ENCODE results near the gene FHAD1.
"Not testable (repeated sequence)": the region's sequence is repeated elsewhere in the genome, so short reads cannot be mapped to it uniquely, and the experiment has no call there.

FHAD1 gene

GRCh38 chr1:15299806-15300205 lies 52.8 kb downstream of the FHAD1 start:
- in situ Hi-C loops (cut with MboI; ENCODE audit: low sequenced_read_pairs) = no loop called here

DNA sequence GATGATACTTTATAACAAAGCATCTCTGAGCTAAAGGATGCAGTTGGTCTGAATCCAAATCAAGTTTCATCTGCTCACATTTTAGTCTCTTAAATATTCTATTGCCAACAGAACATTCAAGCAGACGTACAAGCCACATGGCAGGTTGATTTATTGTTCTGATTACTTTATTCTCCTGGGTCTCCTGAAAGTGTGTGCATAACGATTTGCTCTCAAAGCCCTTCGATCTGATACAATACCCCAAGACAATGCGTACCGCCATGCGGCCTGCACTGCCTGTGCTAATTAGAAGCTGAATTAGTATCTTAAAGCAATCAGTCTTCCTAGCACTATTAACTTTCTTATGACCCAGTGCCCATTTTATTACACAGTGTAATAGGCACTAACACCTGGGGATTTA lies 56.9 kb downstream of the FHAD1 start:
- in situ Hi-C loops (cut with MboI; ENCODE audit: low sequenced_read_pairs) = no loop called here

- in situ Hi-C loops (cut with MboI; ENCODE audit: low sequenced_read_pairs) = no loop called here
Measured at GRCh38 chr1:15304708-15305467, 57.9 kb downstream of the FHAD1 start.

DNA sequence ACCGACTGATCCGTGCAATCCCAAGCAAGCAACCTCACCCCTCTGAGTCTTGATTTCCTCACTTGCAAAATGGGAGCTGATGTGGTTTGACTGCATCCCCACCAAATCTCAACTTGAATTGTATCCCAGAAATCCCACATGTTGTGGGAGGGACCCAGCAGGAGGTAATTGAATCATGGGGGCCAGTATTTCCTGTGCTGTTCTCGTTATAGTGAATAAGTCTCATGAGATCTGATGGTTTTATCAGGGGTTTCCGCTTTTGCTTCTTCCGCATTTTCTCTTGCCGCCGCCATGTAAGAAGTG lies 58.4 kb downstream of the FHAD1 start:
- in situ Hi-C loops (cut with MboI; ENCODE audit: low sequenced_read_pairs) = no loop called here

- in situ Hi-C loops (cut with MboI; ENCODE audit: low sequenced_read_pairs) = not testable (repeated sequence)
Measured at GRCh38 chr1:15306352-15306751, 59.3 kb downstream of the FHAD1 start.

GRCh38 chr1:15308135-15308534 lies 61.1 kb downstream of the FHAD1 start:
- in situ Hi-C loops (cut with MboI; ENCODE audit: low sequenced_read_pairs) = no loop called here

DNA sequence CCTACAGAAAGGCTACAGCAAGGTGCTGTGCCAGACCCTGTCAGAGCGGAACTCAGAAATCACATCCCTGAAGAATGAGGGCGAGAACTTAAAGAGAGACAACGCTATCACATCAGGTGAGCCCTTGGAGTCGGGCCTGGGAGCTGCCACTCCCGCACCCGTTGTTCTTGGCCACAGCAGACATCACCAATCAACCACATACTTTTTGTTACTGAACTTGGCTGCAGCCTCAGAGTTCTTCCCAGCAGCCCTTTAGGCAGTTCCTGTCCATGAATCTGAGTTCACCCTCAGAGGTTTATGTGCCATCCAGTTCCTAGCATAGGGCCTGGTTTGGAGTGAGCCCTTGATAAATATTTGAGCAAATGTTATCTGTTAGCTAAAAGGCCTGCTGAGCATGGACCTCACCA lies 61.6 kb downstream of the FHAD1 start:
- in situ Hi-C loops (cut with MboI; ENCODE audit: low sequenced_read_pairs) = no loop called here

DNA sequence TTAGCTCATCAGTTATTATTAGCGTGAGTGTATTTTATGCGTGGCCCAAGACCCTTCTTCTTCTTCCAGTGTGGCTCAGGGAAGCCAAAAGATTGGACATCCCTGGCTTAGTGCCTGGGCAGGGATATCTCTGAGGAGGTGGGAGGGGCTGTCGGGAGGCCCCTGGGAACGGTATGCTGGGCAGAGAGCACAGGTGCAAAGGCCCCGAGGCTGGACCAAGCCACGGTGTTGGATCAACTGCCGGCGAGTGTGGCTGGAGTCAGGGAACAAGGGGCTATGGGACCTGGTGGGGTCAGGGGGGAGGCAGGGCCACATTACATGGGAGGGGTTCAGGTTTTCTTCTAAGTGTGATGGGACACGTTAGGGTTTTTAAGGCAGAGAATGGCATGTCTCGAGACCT lies 62.7 kb downstream of the FHAD1 start:
- in situ Hi-C loops (cut with MboI; ENCODE audit: low sequenced_read_pairs) = no loop called here

DNA sequence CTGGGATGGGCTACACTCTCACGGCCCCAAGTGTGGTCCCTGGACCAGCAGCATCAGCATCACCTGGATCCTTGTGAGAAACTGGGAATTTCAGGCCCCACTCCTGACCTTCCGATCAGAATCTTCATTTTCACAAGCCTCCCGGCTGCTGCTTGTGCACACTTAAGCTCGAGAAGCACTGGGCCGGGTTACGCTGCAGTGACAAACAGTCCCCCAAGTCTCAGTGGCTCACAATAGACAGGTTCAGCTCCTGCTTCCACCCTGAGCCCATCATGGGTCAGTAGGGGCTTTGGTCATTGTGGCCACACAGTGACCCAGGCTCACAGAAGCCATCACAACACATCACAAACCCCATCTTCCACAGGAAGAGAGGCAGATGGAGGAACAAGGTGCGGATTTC lies 63.5 kb downstream of the FHAD1 start:
- in situ Hi-C loops (cut with MboI; ENCODE audit: low sequenced_read_pairs) = no loop called here

- in situ Hi-C loops (cut with MboI; ENCODE audit: low sequenced_read_pairs) = no loop called here
Measured at GRCh38 chr1:15311122-15311822, 64.2 kb downstream of the FHAD1 start.

DNA sequence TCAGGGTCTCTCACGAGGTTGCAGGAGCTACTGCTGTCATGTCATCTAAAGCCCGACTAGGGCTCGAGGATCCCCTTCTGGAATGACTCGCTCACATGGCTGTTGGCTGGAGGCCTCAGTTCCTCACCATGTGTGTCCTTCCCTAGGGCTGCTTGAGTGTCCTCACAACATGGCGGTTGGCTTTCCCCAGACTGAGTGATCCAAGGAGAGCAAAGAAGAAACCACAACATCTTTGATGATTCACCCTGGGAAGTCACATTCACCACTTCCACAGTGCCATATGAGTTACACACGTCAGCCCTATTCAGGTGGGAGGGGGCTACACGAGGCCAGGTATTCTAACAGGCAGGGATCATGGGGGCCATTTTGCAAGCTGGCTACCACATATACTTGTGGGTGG lies 64.9 kb downstream of the FHAD1 start:
- in situ Hi-C loops (cut with MboI; ENCODE audit: low sequenced_read_pairs) = no loop called here

- in situ Hi-C loops (cut with MboI; ENCODE audit: low sequenced_read_pairs) = no loop called here
Measured at GRCh38 chr1:15312626-15313411, 65.8 kb downstream of the FHAD1 start.

DNA sequence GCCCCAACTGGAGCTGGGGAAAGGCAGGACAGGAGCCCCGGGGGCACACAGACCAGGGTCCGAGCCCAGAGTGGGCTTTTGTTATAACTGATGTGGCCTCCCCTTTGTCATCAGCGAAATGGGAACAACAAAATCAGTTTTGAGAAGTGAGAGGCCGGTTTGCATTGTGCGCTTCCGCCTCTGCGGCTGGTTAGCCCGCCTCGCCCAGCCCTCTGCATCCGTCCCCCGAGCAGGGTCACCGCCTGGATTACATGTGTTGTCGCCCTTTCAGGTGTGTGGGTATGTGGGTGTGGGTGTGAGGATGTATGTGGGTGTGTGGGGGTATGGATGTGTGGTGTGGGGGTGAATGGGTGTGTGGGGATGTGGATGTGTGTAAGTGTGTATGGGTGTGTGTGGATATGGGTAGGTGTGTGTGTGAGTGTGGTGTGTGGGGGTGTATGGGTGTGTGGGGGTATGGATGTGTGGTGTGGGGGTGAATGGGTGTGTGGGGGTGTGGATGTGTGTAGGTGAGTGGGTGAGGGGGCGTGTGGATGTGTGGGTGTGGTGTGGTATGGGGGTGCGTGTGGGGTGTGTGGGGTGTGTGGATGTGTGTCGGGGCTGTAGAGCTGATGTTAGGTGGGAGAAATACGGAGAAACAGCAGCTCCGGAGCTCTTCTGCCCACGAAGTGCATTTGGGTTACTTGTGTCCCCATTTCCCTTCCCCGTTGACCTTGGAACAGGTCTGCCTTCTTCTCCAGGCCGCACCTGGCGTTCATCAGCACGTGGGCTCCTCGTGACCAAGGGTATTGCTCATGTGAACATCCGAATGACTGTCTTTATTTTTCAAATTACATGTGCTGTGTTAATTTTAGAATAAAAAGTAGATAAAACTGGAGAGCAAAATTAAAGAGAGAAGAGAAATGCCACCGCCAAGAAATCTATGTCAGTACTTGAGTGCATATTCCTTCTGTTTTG lies 67.6 kb downstream of the FHAD1 start:
- in situ Hi-C loops (cut with MboI; ENCODE audit: low sequenced_read_pairs) = no loop called here

DNA sequence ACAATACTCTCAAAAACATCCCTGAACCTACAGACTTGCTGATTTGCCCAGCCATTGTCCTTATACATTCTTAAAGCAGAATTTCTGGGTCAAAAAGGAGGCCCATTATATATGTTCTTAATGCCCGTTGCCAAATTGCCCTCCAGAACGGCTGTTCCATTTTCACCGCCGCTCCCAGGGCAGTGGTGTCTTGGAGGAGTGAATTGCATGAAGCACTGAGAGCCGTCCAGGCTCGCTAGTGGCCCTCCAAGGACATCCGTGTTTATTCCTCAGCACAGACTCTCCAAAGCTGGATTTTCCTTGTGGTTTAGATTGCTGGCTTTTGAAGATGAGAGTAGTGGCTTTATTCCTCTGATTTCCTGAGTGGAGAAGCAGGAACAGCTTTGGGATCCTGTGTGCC lies 68.8 kb downstream of the FHAD1 start:
- in situ Hi-C loops (cut with MboI; ENCODE audit: low sequenced_read_pairs) = no loop called here

DNA sequence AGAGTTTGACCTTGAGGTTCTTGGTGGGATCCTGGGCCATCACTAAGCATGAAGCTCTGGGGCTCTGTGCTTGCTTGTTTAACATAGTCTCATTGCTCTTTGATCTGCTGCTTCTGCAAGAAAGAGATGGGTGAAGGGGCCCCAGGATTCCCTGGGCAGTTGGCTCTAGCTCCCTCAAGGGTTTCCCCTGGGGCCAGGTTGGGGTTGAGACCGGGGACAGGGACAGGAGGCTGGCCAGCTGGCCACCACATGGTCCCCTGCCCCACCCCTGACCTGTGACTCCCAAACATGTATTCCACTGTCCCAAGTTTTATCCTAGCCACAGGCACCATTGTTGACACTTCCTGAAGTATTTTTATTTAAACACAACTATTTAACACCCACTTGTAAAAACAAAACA lies 69.5 kb downstream of the FHAD1 start:
- in situ Hi-C loops (cut with MboI; ENCODE audit: low sequenced_read_pairs) = no loop called here

DNA sequence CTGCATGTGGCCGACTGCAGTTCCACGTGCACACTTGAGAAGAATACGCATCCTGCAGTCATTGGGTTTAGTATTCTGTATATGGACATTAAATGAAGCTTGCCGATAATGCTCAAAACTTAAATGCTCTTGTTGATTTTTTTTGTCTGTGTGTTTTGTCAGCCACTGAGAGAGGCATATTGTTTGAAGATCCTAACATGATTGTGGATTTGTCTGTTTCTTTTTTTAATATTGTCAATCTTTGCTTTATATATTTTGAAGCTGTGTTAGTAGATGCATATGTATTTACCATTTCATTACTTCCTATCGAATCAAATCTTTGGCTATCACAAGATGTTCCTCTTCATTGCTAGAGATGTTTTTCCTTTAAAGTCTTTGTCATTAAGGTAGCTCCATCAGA lies 73.2 kb downstream of the FHAD1 start:
- in situ Hi-C loops (cut with MboI; ENCODE audit: low sequenced_read_pairs) = no loop called here

GRCh38 chr1:15321601-15322000 lies 74.6 kb downstream of the FHAD1 start:
- in situ Hi-C loops (cut with MboI; ENCODE audit: low sequenced_read_pairs) = no loop called here

DNA sequence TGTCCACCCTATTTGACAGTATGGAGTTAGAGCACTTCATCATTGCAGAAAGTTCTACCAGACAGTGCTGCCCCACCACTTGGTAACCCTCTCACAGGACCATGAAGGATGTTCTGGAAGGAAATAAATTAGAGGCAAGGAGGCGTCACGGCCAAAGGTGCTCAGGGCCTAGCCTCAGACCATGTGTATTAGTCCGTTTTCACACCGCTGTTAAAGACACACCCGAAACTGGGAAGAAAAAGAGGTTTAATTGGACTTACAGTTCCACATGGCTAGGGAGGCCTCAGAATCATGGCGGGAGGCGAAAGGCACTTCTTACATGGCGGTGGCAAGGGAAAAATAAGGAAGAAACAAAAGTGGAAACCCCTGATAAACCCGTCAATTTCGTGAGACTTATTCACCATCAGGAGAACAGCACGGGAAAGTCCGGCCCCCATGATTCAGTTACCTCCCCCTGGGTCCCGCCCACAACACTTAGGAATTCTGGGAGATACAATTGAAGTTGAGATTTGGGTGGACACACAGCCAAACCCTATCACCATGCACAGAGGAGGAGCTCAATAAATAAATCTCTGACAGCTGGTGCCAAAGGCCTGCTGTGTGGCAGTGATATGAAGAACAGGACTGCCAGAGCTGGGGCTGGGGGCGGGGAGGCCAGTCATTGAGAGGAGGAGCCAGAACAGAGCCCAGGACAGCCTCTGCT lies 75.8 kb downstream of the FHAD1 start:
- in situ Hi-C loops (cut with MboI; ENCODE audit: low sequenced_read_pairs) = no loop called here

GRCh38 chr1:15323351-15323988 lies 76.4 kb downstream of the FHAD1 start:
- in situ Hi-C loops (cut with MboI; ENCODE audit: low sequenced_read_pairs) = no loop called here
